MM.1S (cell line): Measurements from ENCODE around the gene MAP2.
A peak's percentile ranks its signal among the peaks of the same experiment; 100 is the strongest.

ENCODE experiments used
- DNase-seq: peaks from one replicate; pipeline ENCODE4 v3.0.0-alpha.2; 2015
- H2AFZ ChIP-seq: fragments of 300-600 bp; sonication (generic); 2 replicates; pipeline ENCODE4 v1.6.0; 2016; ENCODE audit warnings: antibody characterized with exemption, low read length
- H3F3A ChIP-seq: fragments of 300-600 bp; sonication (generic); 2 replicates; pipeline ENCODE4 v1.6.1; 2016; ENCODE audit warnings: mild to moderate bottlenecking, antibody characterized with exemption, low read length, moderate library complexity, mixed read lengths; ENCODE audit not compliant: insufficient read depth
- H3K27ac ChIP-seq: fragments of 300-600 bp; sonication (generic); 2 replicates; pipeline ENCODE4 v1.5.1; 2016; ENCODE audit warnings: mild to moderate bottlenecking, low read length
- H3K27me3 ChIP-seq: fragments of 300-600 bp; sonication (generic); replicated peaks from 2 replicates; pipeline ENCODE4 v1.6.0; 2016; ENCODE audit warnings: low read length; ENCODE audit not compliant: insufficient read depth
- H3K36me3 ChIP-seq: fragments of 300-600 bp; sonication (generic); replicated peaks from 2 replicates; pipeline ENCODE4 v1.6.1; 2016; ENCODE audit warnings: mild to moderate bottlenecking, low read length, mixed read lengths; ENCODE audit not compliant: insufficient read depth
- H3K4me1 ChIP-seq: fragments of 300-600 bp; sonication (generic); 2 replicates; pipeline ENCODE4 v1.6.1; 2016; ENCODE audit warnings: low read length, mixed read lengths
- H3K4me2 ChIP-seq: fragments of 300-600 bp; sonication (generic); 2 replicates; pipeline ENCODE4 v1.6.0; 2016; ENCODE audit warnings: low read depth, low read length
- H3K4me3 ChIP-seq: fragments of 300-600 bp; sonication (generic); 2 replicates; pipeline ENCODE4 v1.5.1; 2016; ENCODE audit warnings: low read length, mixed read lengths
- H3K79me2 ChIP-seq: fragments of 300-600 bp; sonication (generic); 2 replicates; pipeline ENCODE4 v1.6.1; 2016; ENCODE audit warnings: mixed run types, low read length, mixed read lengths
- H3K9ac ChIP-seq: fragments of 300-600 bp; sonication (generic); 2 replicates; pipeline ENCODE4 v1.6.1; 2016; ENCODE audit warnings: low read length, mixed read lengths
- H3K9me2 ChIP-seq: fragments of 300-600 bp; sonication (generic); replicated peaks from 2 replicates; pipeline ENCODE4 v1.6.1; 2016; ENCODE audit warnings: mild to moderate bottlenecking, low read length, mixed read lengths; ENCODE audit not compliant: insufficient read depth
- H3K9me3 ChIP-seq: fragments of 300-600 bp; sonication (generic); replicated peaks from 2 replicates; pipeline ENCODE4 v1.6.1; 2016; ENCODE audit warnings: mild to moderate bottlenecking, low read length, mixed read lengths; ENCODE audit not compliant: insufficient read depth
- H4K20me1 ChIP-seq: fragments of 300-600 bp; sonication (generic); 2 replicates; pipeline ENCODE4 v1.6.1; 2016; ENCODE audit warnings: mild to moderate bottlenecking, low read length, moderate library complexity, mixed read lengths; ENCODE audit not compliant: insufficient read depth
- CTCF ChIP-seq: fragments of 300-600 bp; sonication (generic); IDR thresholded peaks from 2 replicates; pipeline ENCODE4 v1.5.1; 2016; ENCODE audit warnings: antibody characterized with exemption, low read length, mixed read lengths
- EZH2 ChIP-seq: fragments of 300-600 bp; sonication (generic); optimal IDR thresholded peaks from 2 replicates; pipeline ENCODE3; 2017; ENCODE audit warnings: low read depth, mild to moderate bottlenecking, antibody characterized with exemption, low read length, mixed read lengths
- EZH2phosphoT487 ChIP-seq: fragments of 300-600 bp; sonication (generic); IDR thresholded peaks from 2 replicates; pipeline ENCODE4 v1.6.1; 2018; ENCODE audit warnings: antibody characterized with exemption, low read length

Gene MAP2

DNA sequence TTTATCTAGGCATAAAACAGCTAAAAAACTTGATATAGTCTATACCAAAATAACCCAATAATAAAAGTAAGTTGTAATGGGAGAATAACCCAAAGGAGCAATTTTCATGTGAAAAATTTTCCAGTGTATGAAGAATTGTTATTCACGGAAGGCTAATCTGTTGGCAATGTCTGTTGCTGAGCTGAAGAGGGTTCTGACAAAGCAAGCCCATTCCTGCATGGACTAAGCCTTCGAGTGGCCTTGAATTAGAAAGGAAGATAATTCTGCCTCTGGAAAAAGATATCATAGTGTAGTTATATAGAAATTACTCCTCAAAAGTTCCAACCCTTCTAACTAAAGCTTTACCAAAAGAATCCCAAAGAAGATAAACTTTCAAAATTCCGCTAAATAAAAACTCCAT, 101.5 kb downstream of the MAP2 start:
- TF ChIP-seq EZH2phosphoT487, result no peak
- no peak for TF ChIP-seq EZH2
- no peak for TF ChIP-seq CTCF
- Histone ChIP-seq H3K79me2 (no peaks in the 10 kb centered on the region), H3K9me2 (no peaks in the 10 kb centered on the region), H3K9me3 (no peaks in the 10 kb centered on the region), H3K4me3 (peak overlapping the region; percentile 46), H3K4me1 (peaks cover 34% of the 10 kb centered on the region), H3K27me3 (no peaks in the 10 kb centered on the region), H3K9ac (peak overlapping the region; percentile 30; the same call in 1 of the 2 replicates), H3F3A (peaks cover 21% of the 10 kb centered on the region), H4K20me1 (no peaks in the 10 kb centered on the region), H3K36me3 (no peaks in the 10 kb centered on the region), H2AFZ (no peak overlapping the region), H3K27ac (peak overlapping the region; percentile 72), H3K4me2 (peak overlapping the region; percentile 96)
- DNase-seq, result no peak

DNA sequence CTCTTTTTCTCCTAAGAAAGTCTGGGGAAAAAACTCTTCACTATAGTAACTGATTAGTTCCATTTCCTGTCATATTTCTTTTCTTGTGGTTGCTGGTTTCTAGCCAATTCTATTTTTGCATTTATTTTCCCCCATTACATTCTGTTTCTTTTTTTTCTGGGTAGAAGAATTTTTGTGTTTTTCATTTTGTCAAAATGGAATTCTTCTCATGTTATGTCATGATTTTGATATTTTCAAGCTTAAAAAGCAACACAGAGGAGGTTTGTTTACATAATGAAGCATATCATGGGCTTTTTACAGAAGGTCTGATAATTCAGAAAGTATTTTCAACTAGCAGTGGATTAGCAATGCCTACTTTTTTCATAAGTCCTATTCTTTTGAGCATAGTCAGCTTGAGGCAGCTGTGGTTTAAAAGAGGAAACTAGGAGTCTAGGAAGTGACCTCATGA, 102.0 kb downstream of the MAP2 start:
- H2AFZ ChIP-seq, result no peak overlapping the region
- no peaks in the 10 kb centered on the region for H3K36me3 ChIP-seq
- peaks cover 21% of the 10 kb centered on the region for H3F3A ChIP-seq
- DNase-seq, result peak; percentile 41
- H3K27me3 ChIP-seq, result no peaks in the 10 kb centered on the region
- H3K9ac ChIP-seq, result peak overlapping the region; percentile 30; the same call in 1 of the 2 replicates
- H3K27ac ChIP-seq, result peak overlapping the region; percentile 72
- H3K4me2 ChIP-seq, result peak overlapping the region; percentile 96
- no peaks in the 10 kb centered on the region for H4K20me1 ChIP-seq
- peaks cover 34% of the 10 kb centered on the region for H3K4me1 ChIP-seq
- H3K4me3 ChIP-seq, result peak overlapping the region; percentile 46
- TF ChIP-seq EZH2phosphoT487 (no peak), CTCF (no peak), EZH2 (no peak)
- H3K79me2 ChIP-seq, result no peaks in the 10 kb centered on the region
- no peaks in the 10 kb centered on the region for H3K9me3 ChIP-seq
- H3K9me2 ChIP-seq, result no peaks in the 10 kb centered on the region

GRCh38 chr2:209526561-209526960, 102.7 kb downstream of the MAP2 start:
- Histone ChIP-seq H3K79me2 (no peaks in the 10 kb centered on the region), H4K20me1 (no peaks in the 10 kb centered on the region), H3K4me3 (peak overlapping the region; percentile 46), H2AFZ (no peak overlapping the region), H3K36me3 (no peaks in the 10 kb centered on the region), H3K9me2 (no peaks in the 10 kb centered on the region), H3K9ac (peak overlapping the region; percentile 30; the same call in 1 of the 2 replicates), H3K27me3 (no peaks in the 10 kb centered on the region), H3K4me1 (peaks cover 34% of the 10 kb centered on the region), H3K4me2 (peak overlapping the region; percentile 96), H3K9me3 (no peaks in the 10 kb centered on the region), H3F3A (peaks cover 21% of the 10 kb centered on the region), H3K27ac (peak overlapping the region; percentile 72; the same call in 1 of the 2 replicates)
- TF ChIP-seq CTCF (no peak), EZH2phosphoT487 (no peak), EZH2 (no peak)
- DNase-seq, result peak; percentile 65
